ENCODE measurements around the gene ZNF619.
A peak's percentile ranks its signal among the peaks of the same experiment; 100 is the strongest.
"Not testable (repeated sequence)": the region's sequence is repeated elsewhere in the genome, so short reads cannot be mapped to it uniquely, and the experiment has no call there.

ZNF619 gene

DNA sequence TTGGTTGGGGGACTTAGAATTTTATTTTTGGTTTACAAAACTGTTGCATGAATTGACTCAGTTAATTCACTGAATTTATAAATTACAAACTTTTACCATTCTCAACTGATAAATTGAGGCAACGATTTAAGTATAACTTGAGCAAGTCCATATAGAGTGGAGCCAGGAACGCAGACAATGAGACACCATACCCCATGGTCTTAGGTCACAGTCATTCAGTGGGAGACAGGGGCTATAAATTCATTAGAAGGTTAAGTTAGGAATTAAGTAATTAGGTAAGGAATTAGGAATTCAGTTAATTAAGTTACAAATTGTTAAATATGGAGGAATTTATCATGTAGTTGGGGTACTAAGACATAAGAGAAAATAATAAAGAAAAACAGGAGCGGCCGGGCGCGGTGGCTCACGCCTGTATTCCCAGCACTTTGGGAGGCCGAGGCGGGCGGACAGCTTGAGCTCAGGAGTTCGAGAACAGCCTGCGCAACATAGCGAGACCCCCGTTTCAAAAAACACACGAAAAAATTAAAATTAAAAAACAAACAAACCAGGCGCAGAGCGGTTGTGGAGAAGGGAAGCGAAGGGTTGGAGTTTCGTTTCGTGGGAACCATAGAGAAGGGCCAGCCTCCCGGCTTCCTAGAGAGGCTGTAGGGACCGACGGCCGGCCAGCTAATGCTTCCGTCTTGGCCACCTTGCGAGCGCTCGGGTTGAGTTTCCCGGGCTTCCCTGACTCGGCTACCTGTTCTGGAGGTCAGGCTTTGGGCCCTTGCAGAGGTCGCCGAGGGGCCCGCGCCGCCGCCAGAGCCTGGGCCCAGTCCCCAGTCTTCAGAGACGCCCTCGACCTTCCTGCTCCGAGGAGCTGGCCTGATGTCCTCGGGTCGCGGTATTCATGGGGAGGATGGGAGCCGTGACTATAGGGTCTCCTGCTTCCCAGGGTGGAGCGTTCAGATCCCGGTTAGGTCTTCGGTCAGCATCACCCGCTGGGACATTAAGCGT, at the start of gene ZNF619:
TSS of gene ZNF619 (plus strand) at position 645 of the 993 bp plus-strand sequence. CDS start 858 bp downstream, outside the sequence.
- DNase-seq: peak in 2 of 4 experiments; percentile 21 to 39

DNA sequence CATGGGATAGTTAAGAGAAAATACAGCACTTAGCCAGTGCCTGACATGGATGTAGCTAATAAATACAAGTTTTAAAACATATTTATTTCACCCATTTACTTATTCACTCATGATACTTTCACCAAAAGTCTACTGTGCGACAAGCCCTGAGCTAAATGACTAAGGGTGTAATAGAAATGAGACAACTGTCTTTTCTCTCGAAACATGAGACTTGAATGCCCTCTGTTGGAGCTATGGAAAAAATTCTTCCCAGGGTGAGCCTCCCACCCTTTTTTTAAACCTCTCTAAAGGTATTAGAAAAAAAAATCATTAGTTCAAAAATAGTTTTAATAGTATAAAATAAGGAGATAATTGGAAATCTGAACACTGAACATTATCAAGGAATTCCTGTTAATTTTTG, 44.1 kb upstream of the ZNF619 start:
- DNase-seq: no peak

DNA sequence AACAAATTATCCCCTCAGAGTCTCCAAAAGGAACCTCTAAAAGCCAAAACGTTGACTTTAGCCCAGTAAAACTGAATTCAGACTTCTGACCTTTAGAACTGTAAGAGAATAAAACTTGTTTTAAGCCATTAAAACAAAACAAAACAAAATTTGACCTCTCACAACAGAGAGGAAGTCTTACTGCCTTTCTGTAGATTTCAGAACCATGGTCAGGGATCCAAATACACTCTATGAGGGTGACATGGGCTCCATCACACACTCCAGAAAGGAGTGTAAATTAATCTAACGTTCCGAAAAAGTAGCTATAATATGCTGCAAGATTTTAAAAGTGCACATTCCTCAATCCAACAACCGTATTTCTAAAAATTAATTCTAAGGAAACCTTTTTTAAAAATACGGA, 39.0 kb upstream of the ZNF619 start:
- no peak for DNase-seq

DNA sequence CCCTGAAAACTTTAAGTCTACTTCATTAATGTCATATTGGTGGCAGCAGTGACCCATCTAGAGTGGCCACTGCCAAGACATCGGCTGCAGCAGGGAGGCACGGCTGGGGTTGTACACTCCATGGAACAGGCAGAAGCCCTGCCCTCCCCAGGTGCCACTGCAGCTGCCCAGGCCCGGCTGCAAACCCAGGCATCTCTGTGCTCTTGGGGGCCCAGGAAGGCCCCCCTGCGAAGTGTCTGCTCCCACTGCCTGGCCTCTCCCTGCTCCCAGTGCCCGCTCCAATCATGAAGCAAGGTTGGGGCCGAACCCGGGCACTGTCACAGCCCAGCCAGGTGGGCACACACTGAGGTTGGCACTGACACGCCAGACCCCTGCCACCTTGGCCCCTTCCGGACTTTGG, 31.9 kb upstream of the ZNF619 start:
- no peak for DNase-seq

DNA sequence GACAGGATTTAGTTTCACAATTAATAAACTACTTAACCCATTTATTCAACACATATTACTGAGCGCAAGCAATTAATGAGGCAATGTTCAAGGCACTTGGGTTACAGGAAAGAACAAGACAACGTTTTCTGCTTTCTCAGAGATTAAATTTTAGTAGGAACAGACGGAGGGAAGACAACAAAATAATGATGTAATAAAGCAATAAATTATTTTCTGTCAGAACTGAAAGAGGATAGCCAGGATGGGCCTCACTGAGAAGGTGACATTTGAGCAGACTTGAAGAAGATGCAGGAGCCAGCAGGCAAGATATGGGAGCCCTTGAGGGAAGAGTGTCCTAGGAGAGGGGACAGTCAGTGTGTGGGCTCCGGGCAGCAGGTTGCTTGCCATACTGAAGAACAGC, 31.0 kb upstream of the ZNF619 start:
- DNase-seq: no peak

DNA sequence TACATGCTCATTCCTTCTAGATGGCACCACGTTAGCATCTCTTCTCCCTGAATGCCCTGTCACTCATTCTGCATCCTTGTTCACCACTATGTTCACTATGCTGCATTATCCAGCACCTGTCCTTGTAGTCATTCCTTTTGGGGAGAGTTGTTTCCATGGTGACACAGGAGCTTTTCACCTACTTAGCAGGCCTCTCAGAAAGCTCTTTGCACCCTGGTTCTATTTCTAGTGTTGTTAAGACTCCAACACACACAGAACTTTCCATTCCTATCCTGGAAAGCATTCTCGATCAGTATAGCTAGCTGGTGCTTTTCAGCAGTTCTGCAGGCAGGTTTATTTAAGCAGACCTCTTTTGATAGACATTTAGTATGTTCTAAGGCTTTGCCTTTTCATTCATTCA, 26.5 kb upstream of the ZNF619 start:
- no peak for DNase-seq

DNA sequence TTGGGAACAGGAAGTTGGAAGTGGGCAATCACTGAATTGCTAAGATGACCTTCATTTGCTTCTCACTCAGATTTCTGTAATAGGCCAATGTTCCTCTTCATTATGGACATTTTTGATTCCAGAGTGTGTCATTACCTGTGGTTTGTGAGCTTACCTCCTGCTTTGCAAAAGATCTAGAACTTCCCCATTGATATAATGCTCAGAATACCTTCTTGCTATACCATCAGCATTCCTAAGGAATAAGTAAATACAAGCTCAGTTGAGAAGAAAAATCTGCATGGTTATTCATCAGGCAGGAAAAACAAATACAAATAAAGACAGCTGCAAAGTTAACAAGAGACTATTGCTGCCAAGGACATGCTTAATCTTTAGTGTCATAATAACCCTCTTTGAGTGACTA, 25.4 kb upstream of the ZNF619 start:
- no peak for DNase-seq

DNA sequence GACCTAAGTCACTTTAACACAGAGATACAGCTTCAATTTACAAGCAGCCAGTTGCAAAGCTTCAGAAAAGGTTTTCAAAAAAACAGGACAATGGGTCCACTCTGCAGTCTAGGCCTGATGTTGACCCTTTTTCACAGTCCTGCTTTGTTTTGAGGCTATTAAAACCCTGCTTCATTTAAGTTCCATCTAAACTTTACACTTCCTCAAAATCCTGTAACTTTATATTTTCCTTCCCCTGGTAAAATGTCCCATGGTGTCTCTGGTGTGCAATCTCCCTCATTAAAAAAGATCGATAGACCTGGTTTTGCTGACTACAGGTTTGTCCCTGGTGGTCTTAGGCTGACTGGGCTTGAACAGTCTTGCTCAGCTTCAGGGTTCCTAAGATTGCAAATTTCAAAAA, 24.9 kb upstream of the ZNF619 start:
- DNase-seq: no peak

DNA sequence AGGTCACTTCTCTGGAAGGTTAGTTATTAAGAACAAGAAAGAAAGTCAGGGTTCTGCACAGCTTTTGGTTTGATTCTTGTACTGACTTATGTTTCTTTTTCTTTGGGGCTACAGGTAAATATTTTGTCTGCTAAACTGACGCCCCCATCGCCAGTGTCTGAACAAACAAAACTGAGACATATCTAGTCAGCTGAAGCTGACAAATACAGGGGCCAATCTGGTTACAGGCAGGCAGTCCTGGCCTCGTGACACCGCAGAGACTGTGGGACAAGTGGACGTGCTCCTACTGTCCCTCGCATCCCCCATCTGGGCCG, 24.4 kb upstream of the ZNF619 start:
- no peak for DNase-seq

DNA sequence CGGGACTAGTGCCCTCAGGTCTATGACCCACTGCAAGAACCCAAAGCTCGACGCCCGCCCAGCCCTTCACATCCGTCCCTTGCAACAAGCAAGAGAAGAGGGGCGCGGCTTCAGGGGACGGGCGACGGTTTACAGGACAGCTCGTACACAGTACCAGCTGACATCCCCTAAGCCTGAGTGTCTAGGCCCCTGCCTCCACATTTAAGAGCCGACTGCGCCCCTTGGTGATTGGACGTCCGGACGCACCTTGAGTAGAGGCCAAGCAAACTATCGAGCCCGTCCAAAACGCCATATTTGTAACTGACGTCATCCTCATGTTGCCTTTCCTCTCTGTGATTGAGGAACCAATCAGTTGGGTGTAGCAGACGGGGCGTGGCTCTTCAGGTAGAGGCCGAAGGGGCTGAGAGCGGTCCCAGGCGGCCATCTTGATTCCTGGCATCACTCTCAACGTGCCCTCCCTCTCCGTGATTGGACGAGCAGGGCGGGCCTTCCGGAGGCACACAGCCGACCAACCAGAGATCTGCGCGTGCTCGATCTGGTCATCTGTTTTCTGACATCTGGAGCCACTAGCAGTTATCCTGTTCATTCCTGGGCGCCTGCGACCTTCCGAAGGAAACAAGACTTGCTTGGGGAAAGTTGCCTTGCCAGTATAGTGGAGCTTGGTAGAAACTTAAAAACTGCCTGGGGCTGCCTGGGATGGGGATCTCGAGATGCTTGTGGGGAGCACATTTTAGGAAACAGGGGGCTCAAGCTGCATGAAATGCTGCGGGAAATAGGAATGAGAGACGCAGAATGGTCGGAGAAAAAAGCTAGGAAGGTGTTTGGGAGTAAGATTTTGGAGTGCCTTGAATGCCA, 23.8 kb upstream of the ZNF619 start:
- peak; percentile 80 to 93 (median 86) for DNase-seq

DNA sequence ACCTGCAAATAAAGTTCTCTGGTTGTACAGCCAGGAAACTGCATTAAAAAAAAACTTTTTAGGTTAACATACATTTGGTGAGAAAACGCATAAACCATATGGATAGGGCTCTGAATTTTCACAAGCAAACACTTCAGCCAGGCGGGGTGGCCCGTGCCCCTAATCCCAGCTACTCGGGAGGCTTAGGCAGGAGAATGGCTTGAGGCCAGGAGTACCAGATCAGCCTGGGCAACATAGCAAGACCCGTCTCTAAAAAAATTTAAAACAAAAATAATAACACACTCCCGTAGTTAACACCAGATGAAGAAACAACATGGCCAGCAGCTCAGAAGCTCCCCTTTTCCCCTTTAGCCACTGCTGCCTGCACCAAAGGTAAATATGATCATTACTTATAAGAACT, 23.0 kb upstream of the ZNF619 start:
- DNase-seq: no peak

DNA sequence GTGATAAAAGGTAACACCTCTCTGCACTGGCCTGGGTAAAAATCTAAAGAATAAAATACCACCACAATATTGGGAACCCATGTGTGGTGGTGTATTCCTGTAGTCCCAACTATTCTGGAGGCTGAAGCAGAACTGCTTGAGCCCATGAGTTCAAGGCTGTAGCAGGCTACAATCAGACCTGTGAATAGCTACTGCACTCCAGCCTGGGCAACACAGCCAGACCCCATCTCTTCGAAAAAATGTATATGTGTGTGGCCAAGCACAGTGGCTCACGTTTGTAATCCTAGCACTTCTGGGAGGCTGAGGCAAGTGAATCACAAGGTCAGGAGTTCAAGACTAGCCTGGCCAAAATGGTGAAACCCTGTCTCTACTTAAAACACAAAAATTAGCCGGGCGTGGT, 21.6 kb upstream of the ZNF619 start:
- no peak for DNase-seq

DNA sequence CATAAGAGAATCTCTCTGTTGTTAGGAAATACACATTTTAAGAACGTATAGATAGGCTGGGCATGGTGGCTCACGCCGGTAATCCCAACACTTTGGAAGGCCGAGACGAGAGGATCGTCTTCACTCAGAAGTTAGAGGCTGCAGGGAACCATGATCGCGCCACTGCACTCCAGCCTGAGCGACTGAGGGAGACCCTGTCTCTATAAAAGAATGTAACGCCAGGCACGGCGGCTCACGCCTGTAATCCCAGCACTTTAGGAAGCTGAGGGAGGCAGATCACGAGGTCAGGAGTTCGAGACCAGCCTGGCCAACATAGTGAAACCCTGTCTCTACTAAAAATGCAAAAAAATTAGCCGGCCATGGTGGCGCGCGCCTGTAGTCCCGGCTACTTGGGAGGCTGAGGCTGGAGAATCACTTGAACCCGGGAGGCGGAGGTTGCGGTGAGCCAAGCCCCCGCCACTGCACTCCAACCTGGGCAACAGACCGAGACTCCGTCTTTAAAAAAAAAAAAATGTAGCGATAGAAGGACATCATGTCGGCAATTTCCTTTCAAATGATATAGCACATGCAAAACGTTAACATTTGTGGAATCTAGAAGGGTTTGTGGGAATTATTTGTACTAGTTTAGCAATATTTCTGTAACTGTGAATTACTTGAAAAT, 20.5 kb upstream of the ZNF619 start:
- no peak for DNase-seq

DNA sequence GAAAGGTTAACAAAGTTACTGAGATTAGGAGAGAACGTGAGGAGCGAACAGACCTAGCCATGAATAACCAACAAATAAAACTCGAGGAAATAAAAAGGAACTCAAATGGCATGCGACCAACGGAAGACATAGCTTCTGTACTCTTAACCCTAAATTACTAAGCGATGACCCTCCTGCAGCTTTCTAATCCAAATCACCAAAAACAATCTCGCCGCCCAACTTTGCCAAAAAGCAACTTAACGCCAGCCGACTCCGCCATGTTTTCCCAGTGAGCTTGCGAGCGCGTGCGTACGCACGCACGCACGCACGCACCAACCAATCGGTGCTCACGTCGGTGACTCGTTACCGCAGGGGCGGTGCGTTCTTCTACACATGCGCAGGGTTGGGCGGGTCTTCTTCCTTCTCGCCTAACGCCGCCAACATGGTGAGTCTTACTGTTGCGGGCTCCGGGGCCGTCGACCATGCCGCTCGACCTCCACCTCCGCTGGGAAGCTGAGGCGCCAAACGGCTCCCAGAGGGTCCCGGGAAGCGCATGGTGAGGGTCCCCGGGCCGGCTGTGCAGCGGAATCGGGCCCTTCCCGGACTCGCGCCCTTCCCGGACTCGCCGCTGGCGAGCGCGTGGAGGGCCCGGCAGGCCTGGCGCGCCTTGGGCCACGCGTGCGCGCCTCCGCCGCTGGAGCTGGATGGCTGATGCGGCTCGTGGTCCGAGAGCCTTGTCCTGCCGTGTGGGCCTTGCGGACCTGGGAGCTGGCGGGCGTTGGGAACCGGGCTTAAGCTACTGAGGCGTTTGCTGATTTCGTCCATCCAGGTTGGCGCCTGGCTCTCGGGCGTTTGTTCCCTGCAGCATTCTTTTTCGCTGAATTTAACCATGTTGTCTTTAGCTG, 19.7 kb upstream of the ZNF619 start, which contains the start of gene RPL14:
TSS of gene RPL14 (plus strand) at position 400 of the 884 bp plus-strand sequence. CDS start at position 533, 133 bp downstream.
- DNase-seq: peak; percentile 80 to 93 (median 89)

DNA sequence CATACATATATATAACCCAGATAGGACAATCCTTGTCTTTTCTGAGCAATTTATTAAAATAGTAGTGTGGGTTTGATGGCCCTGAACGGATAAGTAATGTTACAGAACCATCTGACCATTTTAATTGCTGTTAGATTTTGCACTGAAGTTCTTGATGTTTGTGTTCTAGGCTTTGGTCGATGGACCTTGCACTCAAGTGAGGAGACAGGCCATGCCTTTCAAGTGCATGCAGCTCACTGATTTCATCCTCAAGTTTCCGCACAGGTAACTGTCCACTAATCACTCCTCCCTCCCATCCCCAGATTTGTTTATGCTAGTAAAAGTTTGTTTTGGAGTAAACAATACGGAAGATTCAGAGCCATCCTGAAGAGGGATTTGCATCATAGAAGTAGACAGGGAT, 18.4 kb upstream of the ZNF619 start:
- no peak for DNase-seq

DNA sequence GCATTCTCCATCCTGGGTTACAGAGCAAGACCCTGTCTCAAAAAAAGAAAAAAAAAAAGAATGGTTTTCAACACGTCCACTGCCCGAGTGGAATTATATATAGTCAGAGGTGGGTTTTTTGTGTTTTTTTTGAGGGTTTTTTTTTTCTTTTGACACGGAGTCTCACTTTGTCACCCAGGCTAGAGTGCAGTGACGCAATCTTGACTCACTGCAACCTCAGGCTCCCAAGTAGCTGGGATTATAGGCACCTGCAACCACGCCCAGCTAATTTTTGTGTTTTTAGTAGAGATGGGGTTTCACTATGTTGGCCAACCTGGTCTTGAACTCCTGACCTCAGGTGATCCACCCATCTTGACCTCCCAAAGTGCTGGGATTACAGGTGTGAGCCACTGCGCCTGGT, 16.4 kb upstream of the ZNF619 start:
- DNase-seq: not testable (repeated sequence)

DNA sequence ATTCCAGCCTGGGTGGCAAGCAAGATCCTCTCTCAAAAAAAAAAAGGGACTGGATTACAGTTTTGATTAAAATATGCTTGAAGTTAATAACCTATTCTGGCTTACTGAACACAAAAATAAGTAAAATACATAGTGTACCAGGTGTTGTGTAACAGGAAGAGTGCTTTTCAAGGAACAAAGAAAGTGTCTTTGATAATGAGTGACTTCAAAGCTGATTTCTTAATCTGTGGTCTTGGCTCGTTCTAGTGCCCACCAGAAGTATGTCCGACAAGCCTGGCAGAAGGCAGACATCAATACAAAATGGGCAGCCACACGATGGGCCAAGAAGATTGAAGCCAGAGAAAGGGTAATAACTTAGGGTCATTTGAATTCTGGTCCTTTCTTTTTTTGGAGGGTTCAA, 15.8 kb upstream of the ZNF619 start:
- no peak for DNase-seq

DNA sequence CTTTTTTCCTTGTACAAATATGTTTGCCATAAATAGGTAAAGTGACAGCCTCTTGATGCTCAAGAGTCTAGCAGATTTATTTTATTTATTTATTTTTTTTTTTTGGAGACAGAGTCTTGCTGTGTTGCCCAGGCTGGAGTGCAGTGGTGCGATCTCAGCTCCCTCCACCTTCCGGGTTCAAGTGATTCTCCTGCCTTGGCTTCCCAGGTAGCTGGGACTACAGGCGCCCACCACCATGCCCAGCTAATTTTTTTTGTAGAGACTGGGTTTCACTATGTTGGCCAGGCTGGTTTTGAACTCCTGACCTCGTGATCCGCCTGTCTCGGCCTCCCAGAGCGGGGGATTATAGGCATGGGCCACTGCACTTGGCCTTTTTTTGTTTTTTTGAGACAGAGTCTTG, 14.1 kb upstream of the ZNF619 start:
- not testable (repeated sequence) for DNase-seq

DNA sequence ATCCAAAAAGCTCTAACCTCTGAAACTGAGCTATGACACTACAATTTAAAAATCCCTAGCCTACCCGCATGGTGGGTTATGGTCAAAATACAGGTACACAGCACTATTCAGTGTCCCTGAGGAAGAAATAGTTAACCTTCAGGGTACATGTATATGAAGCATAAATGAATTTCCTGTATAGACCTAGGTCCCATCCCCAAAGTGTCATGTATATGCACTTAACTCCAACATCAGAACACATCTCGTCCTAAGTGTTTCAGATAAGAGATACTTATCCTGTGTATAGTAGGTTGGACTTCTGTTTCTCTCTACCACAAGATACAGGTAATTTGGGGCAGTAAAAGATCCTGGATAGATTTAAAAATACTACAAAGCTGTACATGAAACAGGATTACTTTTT, 13.3 kb upstream of the ZNF619 start:
- DNase-seq: no peak

DNA sequence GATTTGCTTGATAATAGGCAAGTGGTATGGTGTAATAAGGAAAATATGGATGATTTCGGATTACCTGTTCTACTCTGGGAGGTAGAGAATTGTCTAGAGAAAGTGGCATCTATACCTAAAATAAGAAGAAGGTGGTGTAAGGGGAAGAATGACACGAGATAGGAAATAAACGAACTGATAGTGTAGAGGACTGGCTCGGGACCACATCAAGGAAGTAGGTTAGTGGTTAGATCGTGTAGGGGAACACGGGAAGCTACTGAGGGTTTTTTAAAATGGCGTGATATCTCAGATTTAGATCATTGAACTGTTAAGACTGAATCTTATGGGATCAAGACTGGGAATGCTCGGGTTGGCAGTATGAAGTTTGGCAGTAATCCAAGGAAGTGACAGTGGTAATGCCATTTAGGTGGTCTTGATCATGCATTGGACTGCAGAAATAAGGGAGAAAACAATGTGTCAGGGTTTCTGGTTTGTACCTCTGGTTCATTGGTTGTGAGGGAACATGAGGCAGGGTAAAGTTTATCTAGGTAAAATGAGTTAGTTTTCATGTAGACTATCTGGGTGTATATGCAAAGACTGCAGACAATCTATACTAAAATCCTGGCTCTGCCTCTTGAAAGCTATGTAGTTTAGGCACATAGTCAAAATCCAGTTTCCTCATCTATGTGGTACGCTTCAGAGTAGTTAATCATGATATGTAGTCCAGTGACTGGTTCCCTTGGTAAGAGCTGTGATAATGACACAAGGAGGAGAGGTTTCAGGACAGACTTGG, 12.4 kb upstream of the ZNF619 start:
- DNase-seq: no peak

DNA sequence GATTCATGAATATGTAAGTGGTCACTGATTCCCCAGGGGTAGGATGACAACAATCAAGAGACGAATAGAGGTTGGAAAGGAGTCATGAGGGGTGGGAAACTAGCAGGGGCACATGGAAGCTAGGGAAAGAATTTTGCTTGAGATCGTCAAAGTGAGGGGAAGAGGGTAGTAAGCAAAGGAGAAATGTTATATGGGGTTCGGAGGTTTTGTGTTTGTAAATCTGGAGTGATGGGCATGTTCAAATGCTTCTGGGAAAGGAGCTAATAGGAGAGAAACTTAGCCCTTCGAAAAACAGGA, 11.9 kb upstream of the ZNF619 start:
- DNase-seq: no peak

DNA sequence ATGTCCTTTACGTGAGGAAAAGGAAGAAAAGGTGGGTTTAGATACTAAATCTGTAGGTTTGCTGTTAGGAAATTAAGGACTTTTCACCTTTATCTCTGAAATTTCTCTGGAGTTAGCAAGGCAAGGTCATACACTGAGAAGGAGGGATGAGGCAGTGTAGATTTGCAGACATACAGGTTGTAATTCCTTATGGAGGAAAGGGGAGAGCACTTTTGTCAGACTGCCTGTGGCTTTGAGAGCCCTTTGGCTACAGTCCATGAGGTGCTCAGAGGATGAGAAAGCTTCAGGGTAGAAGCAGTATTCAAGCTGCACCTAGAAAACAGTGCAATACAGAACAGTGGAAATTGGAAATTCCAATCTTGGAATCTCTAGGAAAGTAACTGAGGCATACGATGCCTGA, 11.5 kb upstream of the ZNF619 start:
- DNase-seq: no peak
